ENCODE data around the gene TRPM5. TPM values are rescaled to one million over a fixed set of nuclear protein-coding genes. Genes with fewer than 3 reads are reported as not detected.

TRPM5 gene
- total and polyA plus RNA-seq, 2 of the 8 experiments (the other 6 are each of a cell fraction or from before 2014, with no cell fraction given): 0.02 TPM; not detected in 1

DNA sequence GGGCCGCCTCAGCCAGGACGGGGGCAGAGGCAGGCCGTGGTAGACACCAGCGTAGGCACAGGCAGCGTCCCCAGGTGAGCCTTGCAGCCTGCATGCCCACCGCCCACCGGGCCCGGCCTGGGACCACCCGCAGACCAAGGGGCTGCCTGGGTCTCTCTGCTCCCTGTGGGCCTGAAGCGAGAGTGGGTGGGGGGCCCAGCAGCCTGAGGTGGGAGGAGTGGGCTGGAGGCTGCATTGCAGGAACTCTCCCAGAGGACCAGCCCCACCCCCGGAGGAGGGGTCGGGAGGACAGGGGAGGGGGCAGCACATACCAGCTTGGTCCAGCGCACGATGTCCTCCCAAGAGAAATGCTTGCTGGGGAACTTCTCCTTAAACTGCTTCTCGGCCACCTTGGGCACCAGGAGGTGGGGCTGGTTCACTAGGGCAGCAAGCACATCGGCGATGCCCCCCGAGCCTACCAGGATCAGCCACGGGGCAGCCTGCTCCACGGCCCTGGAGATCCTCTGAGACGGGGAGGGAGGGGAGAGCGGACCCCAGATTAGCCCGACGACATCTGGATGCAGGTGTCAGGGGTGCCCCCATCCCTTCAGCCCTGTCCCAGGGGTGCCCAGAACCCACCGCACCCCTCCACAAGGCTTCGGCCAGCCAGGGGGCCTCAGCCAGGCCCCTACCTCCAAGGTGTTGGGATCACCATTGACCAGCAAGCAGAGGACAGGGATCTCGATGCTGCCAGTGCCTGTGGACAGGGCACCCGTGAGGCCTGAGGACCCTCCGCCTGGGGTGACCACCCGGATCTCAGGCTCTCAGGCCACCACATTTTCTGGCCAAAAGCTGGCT lies 26.2 kb downstream of the TRPM5 start:
- DNase-seq (ENCODE audit: low read depth in 1 of 2, low spot score in 2 of 2) (no peak), FAIRE-seq (no peak)
- Histone ChIP-seq H2AK5ac (ENCODE audit: low read depth, low read length) (no peak overlapping the region), H3K9me3 (ENCODE audit: insufficient read depth in 2 of 2, low read depth in 1 of 2, low read length in 1 of 2) (no peaks in the 10 kb centered on the region), H3K27ac (ENCODE audit: low read depth, low read length) (no peak overlapping the region), H4K91ac (replicated peaks; ENCODE audit: insufficient read length, low read length) (no peak overlapping the region), H4K5ac (ENCODE audit: insufficient read length, low read depth, low read length) (no peak overlapping the region), H3K56ac (replicated peaks; ENCODE audit: insufficient read length, low read depth, low read length) (no peak overlapping the region), H3K18ac (ENCODE audit: extremely low read depth, low read length) (no peak overlapping the region), H2BK120ac (replicated peaks; ENCODE audit: low read depth, low read length) (no peak overlapping the region), H2BK12ac (ENCODE audit: low read depth, low read length) (no peak overlapping the region), H3K14ac (ENCODE audit: insufficient read length) (no peak overlapping the region), H3K4me3 (ENCODE audit: extremely low read depth in 1 of 4, insufficient read depth in 2 of 4, low read depth in 3 of 4, low read length in 4 of 4) (no peak overlapping the region), H2BK20ac (ENCODE audit: low read length) (no peak overlapping the region), H3K23me2 (ENCODE audit: low read depth, low read length) (no peaks in the 10 kb centered on the region), H2BK15ac (ENCODE audit: low read length) (no peak overlapping the region), H3K4me2 (ENCODE audit: insufficient read depth in 1 of 2, low read depth in 2 of 2, low read length in 2 of 2) (no peak overlapping the region), H3K4me1 (replicated peaks in 1 of 4; ENCODE audit: control insufficient read depth in 3 of 4, insufficient read depth in 4 of 4, low read length in 3 of 4) (peaks cover 0 to 5% (median under 1%) of the 10 kb centered on the region in 4 experiments; a peak in 2 of 7 replicates), H3K9ac (replicated peaks in 1 of 4; ENCODE audit: extremely low read depth in 1 of 4, low read depth in 3 of 4, low read length in 3 of 4) (no peak overlapping the region), H2AFZ (ENCODE audit: low read length) (no peak overlapping the region), H4K20me1 (replicated peaks in 1 of 2; ENCODE audit: control insufficient read depth in 1 of 2, insufficient read depth in 2 of 2, low read length in 2 of 2) (no peaks in the 10 kb centered on the region), H3K79me1 (ENCODE audit: low read depth, low read length) (no peaks in the 10 kb centered on the region), H2BK5ac (ENCODE audit: low read depth, low read length) (no peak overlapping the region), H4K8ac (ENCODE audit: extremely low read depth, insufficient read depth, low read length) (peak overlapping the region; percentile 57; the same call in 1 of the 2 replicates), H3K4ac (replicated peaks; ENCODE audit: insufficient read length, low read depth, low read length) (no peak overlapping the region), H3K27me3 (replicated peaks in 1 of 4; ENCODE audit: control insufficient read depth in 3 of 4, extremely low read depth in 1 of 4, insufficient read depth in 3 of 4, low read length in 3 of 4) (peaks cover 0 to 3% (median 0%) of the 10 kb centered on the region in 4 experiments; a peak in 2 of 7 replicates), H3K23ac (ENCODE audit: insufficient read length) (no peak overlapping the region), H3K79me2 (ENCODE audit: control insufficient read depth in 1 of 2, insufficient read depth in 2 of 2, low read length in 2 of 2) (no peaks in the 10 kb centered on the region), H3K36me3 (ENCODE audit: control insufficient read depth in 2 of 4, insufficient read depth in 4 of 4, low read length in 3 of 4) (no peaks in the 10 kb centered on the region)
- CTCF ChIA-PET (ENCODE audit: partially characterized antibody): interaction anchor here (0.5 to 11.5 kb wide), 19 partner anchors 14 to 1677 kb away, joined by 3 to 359 read pairs (median 5); partner anchors contain the start of genes C11orf21, CD81, TSPAN32 and TSSC4
- 90% methylated on average over 25 of the region's 30 CpGs; no CpG with 5 or more reads in 1 of the 2 experiments for WGBS, 2 experiments (ENCODE audit: extremely low coverage in 1 of 2, insufficient coverage in 1 of 2, insufficient read length in 1 of 2, insufficient replicate concordance in 2 of 2, low coverage in 1 of 2, low lambda C conversion rate in 2 of 2, missing lambda C conversion rate in 1 of 2)
- POLR2A ChIA-PET (ENCODE audit: partially characterized antibody): interaction anchor here (0.8 to 4.3 kb wide), 3 partner anchors 13 to 41 kb away, joined by 3 to 17 read pairs (median 3); partner anchors contain the start of genes CD81 and TSSC4
- TF ChIP-seq TAF1 (IDR thresholded peaks at IDR 0.05; ENCODE audit: low read depth, low read length) (no peak), JUND (IDR thresholded peaks at IDR 0.05; ENCODE audit: low read length) (no peak), CBX5 (IDR thresholded peaks at IDR 0.05; ENCODE audit: low read depth, low read length) (no peak), TCF12 (IDR thresholded peaks at IDR 0.05; ENCODE audit: low read depth, low read length) (no peak), RXRA (IDR thresholded peaks at IDR 0.05; ENCODE audit: insufficient read depth, low read depth, low read length) (no peak), KDM1A (IDR thresholded peaks at IDR 0.05; ENCODE audit: borderline replicate concordance, low read length) (no peak), ZNF274 (IDR thresholded peaks at IDR 0.05; ENCODE audit: borderline replicate concordance, extremely low read depth, low read length) (no peak), SP2 (IDR thresholded peaks at IDR 0.05; ENCODE audit: low read length) (no peak), PHF8 (conservative IDR thresholded peaks at IDR 0.05; ENCODE audit: low read depth, low read length) (no peak), NRF1 (IDR thresholded peaks at IDR 0.05; ENCODE audit: low read depth, low read length) (no peak), CHD1 (IDR thresholded peaks at IDR 0.05; ENCODE audit: low read depth, low read length) (no peak), BCL11A (IDR thresholded peaks at IDR 0.05; ENCODE audit: low read depth in 2 of 2, low read length in 2 of 2) (no peak)
- TF ChIP-seq, protein P1, sequence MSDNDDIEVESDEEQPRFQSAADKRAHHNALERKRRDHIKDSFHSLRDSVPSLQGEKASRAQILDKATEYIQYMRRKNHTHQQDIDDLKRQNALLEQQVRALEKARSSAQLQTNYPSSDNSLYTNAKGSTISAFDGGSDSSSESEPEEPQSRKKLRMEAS (IDR thresholded peaks at IDR 0.05): no peak

Data from H1 (cell line).